Astrocyte of the cerebellum (primary cell): ENCODE data around the gene CLK2.

Experiments used
- DNase-seq: peaks from one replicate; pipeline ENCODE4 v3.0.0-alpha.2; 2011; ENCODE audit warnings: low read depth
- H3K4me3 ChIP-seq: 2 replicates; pipeline ENCODE4 v1.5.1; 2011; ENCODE audit warnings: mild to moderate bottlenecking, low read depth, low read length, moderate library complexity
- CTCF ChIP-seq: IDR thresholded peaks from 2 replicates; pipeline ENCODE4 v1.5.1; 2012; ENCODE audit warnings: low read length, low read depth, moderate library complexity, mild to moderate bottlenecking; ENCODE audit errors: missing control alignments
- in situ Hi-C: cut with HindIII; loops from 2 replicates; pipeline ENCODE4 v1.10.0; 2017; ENCODE audit warnings: low sequenced_read_pairs

Gene CLK2

GRCh38 chr1:155307247-155307740, 34.0 kb upstream of the CLK2 start:
- in situ Hi-C loops, result no loop called here
- no peak for DNase-seq
- peak; percentile 27 for TF ChIP-seq CTCF
- no peak overlapping the region for H3K4me3 ChIP-seq

GRCh38 chr1:155305881-155306391, 32.6 kb upstream of the CLK2 start:
- DNase-seq, result no peak

GRCh38 chr1:155304558-155305063, 31.3 kb upstream of the CLK2 start:
- DNase-seq, result no peak
- no peak overlapping the region for H3K4me3 ChIP-seq
- in situ Hi-C loops, result no loop called here
- TF ChIP-seq CTCF, result no peak

More at GRCh38 chr1:155305881-155306391, 32.6 kb upstream of the CLK2 start:
- in situ Hi-C loops, result no loop called here
- H3K4me3 ChIP-seq, result no peak overlapping the region
- TF ChIP-seq CTCF, result no peak

- no peak for TF ChIP-seq CTCF
- in situ Hi-C loops, result no loop called here
- no peak for DNase-seq
- H3K4me3 ChIP-seq, result no peak within 1 kb of the TSS
Measured at GRCh38 chr1:155301342-155301841, 28.1 kb upstream of the CLK2 start, which contains the start of gene PKLR. Gene PKLR (minus strand): TSS chr1:155301438. CDS start chr1:155301395, 43 bp downstream.

GRCh38 chr1:155300553-155301329, 27.4 kb upstream of the CLK2 start:
- no peak for DNase-seq
- H3K4me3 ChIP-seq, result no peak overlapping the region
- in situ Hi-C loops, result no loop called here
- no peak for TF ChIP-seq CTCF

- H3K4me3 ChIP-seq, result no peak overlapping the region
- in situ Hi-C loops, result no loop called here
- no peak for DNase-seq
- TF ChIP-seq CTCF, result no peak
Measured at GRCh38 chr1:155300024-155300423, 26.7 kb upstream of the CLK2 start.
